ENCODE measurements around the gene TSPAN17.

The TSPAN17 gene

GRCh38 chr5:176624142-176624541 is 23.1 kb upstream of the TSPAN17 start:
- DNase-seq = no peak

- no peak for DNase-seq
Measured at GRCh38 chr5:176624938-176625337, 22.3 kb upstream of the TSPAN17 start.

GRCh38 chr5:176625512-176625911 is 21.8 kb upstream of the TSPAN17 start:
- no peak for DNase-seq

GRCh38 chr5:176625966-176626875 is 21.1 kb upstream of the TSPAN17 start:
- DNase-seq = no peak

- DNase-seq = no peak
Measured at GRCh38 chr5:176626876-176627236, 20.4 kb upstream of the TSPAN17 start.

- DNase-seq = no peak
Measured at GRCh38 chr5:176627582-176627981, 19.7 kb upstream of the TSPAN17 start.

GRCh38 chr5:176628406-176629228 is 18.7 kb upstream of the TSPAN17 start:
- DNase-seq = no peak

GRCh38 chr5:176629317-176629852 is 17.9 kb upstream of the TSPAN17 start:
- DNase-seq = no peak

- peak; percentile 38 for DNase-seq
Measured at GRCh38 chr5:176629853-176630680, 17.2 kb upstream of the TSPAN17 start, which contains the start of the genes EIF4E1B and SNCB. EIF4E1B (plus strand) TSS chr5:176630675; CDS start chr5:176642788, 12,113 bp downstream. SNCB (minus strand) TSS chr5:176630534; CDS start chr5:176629654, 880 bp downstream.

GRCh38 chr5:176630681-176631222 is 16.5 kb upstream of the TSPAN17 start:
- no peak for DNase-seq

GRCh38 chr5:176631383-176632200 is 15.7 kb upstream of the TSPAN17 start:
- no peak for DNase-seq

GRCh38 chr5:176632745-176633144 is 14.5 kb upstream of the TSPAN17 start:
- no peak for DNase-seq

- DNase-seq = no peak
Measured at GRCh38 chr5:176633598-176633997, 13.7 kb upstream of the TSPAN17 start.

GRCh38 chr5:176636426-176636825 is 10.9 kb upstream of the TSPAN17 start:
- DNase-seq = no peak

- no peak for DNase-seq
Measured at GRCh38 chr5:176637556-176637955, 9.7 kb upstream of the TSPAN17 start.

- DNase-seq = no peak
Measured at GRCh38 chr5:176638437-176638836, 8.8 kb upstream of the TSPAN17 start.

- no peak for DNase-seq
Measured at GRCh38 chr5:176639208-176639607, 8.1 kb upstream of the TSPAN17 start.

- no peak for DNase-seq
Measured at GRCh38 chr5:176639981-176640380, 7.3 kb upstream of the TSPAN17 start.

GRCh38 chr5:176640616-176641015 is 6.7 kb upstream of the TSPAN17 start:
- DNase-seq = no peak

- no peak for DNase-seq
Measured at GRCh38 chr5:176642675-176643490, 4.4 kb upstream of the TSPAN17 start.

Data from CD4-positive, alpha-beta T cell treated with Interleukin-12 subunit alpha and Interleukin-12 subunit beta, for 1 hour (primary cell).